Measurements from ENCODE around the gene WDR93.
"Not testable (repeated sequence)": the region's sequence is repeated elsewhere in the genome, so short reads cannot be mapped to it uniquely, and the experiment has no call there.

WDR93 gene

GRCh38 chr15:89686522-89686921, 4.1 kb upstream of the WDR93 start:
- no peak for DNase-seq

GRCh38 chr15:89689930-89690275, 708 bp upstream of the WDR93 start:
- DNase-seq: not testable (repeated sequence)

GRCh38 chr15:89693091-89693490, 2.5 kb downstream of the WDR93 start:
- no peak for DNase-seq

GRCh38 chr15:89693696-89694095, 3.1 kb downstream of the WDR93 start:
- no peak for DNase-seq

GRCh38 chr15:89695198-89695597, 4.6 kb downstream of the WDR93 start:
- no peak for DNase-seq

GRCh38 chr15:89704411-89704810, 13.8 kb downstream of the WDR93 start:
- DNase-seq: no peak

GRCh38 chr15:89707577-89707976, 17.0 kb downstream of the WDR93 start:
- DNase-seq: no peak

- DNase-seq: no peak
Observed at GRCh38 chr15:89714775-89715174, 24.2 kb downstream of the WDR93 start.

GRCh38 chr15:89723031-89723430, 32.4 kb downstream of the WDR93 start:
- no peak for DNase-seq

GRCh38 chr15:89724621-89725020, 34.0 kb downstream of the WDR93 start:
- DNase-seq: no peak

GRCh38 chr15:89725064-89725463, 34.5 kb downstream of the WDR93 start:
- DNase-seq: no peak

GRCh38 chr15:89728254-89728653, 37.6 kb downstream of the WDR93 start:
- DNase-seq: no peak

GRCh38 chr15:89731275-89731674, 40.7 kb downstream of the WDR93 start:
- no peak for DNase-seq

GRCh38 chr15:89732451-89733172, 42.0 kb downstream of the WDR93 start:
- DNase-seq: no peak

GRCh38 chr15:89735773-89736172, 45.2 kb downstream of the WDR93 start:
- DNase-seq: no peak

- DNase-seq: peak; percentile 33 to 36
Observed at GRCh38 chr15:89740137-89740536, 49.5 kb downstream of the WDR93 start.

GRCh38 chr15:89743011-89743410, 52.4 kb downstream of the WDR93 start:
- no peak for DNase-seq

GRCh38 chr15:89743594-89743993, 53.0 kb downstream of the WDR93 start:
- no peak for DNase-seq

GRCh38 chr15:89745131-89745530, 54.5 kb downstream of the WDR93 start:
- no peak for DNase-seq

- no peak for DNase-seq
Observed at GRCh38 chr15:89745768-89746167, 55.2 kb downstream of the WDR93 start.

- no peak for DNase-seq
Observed at GRCh38 chr15:89746386-89746780, 55.8 kb downstream of the WDR93 start.

GRCh38 chr15:89747708-89748682, 57.4 kb downstream of the WDR93 start:
- no peak for DNase-seq

GRCh38 chr15:89749054-89749453, 58.4 kb downstream of the WDR93 start:
- DNase-seq: no peak

GRCh38 chr15:89749526-89749925, 58.9 kb downstream of the WDR93 start:
- DNase-seq: no peak
